Neural cell (in vitro differentiated cells): ENCODE results near the gene PANK2. TPM values are rescaled to one million over a fixed set of nuclear protein-coding genes. Genes with fewer than 3 reads are reported as not detected.
"Not testable (repeated sequence)": the region's sequence is repeated elsewhere in the genome, so short reads cannot be mapped to it uniquely, and the experiment has no call there.

ENCODE experiments used
- H2AFZ ChIP-seq: fragments of 200-600, 300-800 bp; sonication (generic), shearing (Covaris generic); 2 replicates; pipeline ENCODE4 v1.6.0; 2014; ENCODE audit warnings: low read depth, mild to moderate bottlenecking, antibody characterized with exemption, low read length, moderate library complexity
- H3F3A ChIP-seq: fragments of 200-600 bp; shearing (Covaris generic); 2 replicates; pipeline ENCODE4 v1.6.1; 2016; ENCODE audit warnings: mild to moderate bottlenecking, moderate library complexity, mixed read lengths, antibody characterized with exemption, low read length; ENCODE audit not compliant: insufficient read depth, poor library complexity, severe bottlenecking
- H3K27ac ChIP-seq: fragments of 200-600, 300-800 bp; sonication (generic), shearing (Covaris generic); 2 replicates; pipeline ENCODE4 v1.5.1; 2014; ENCODE audit warnings: mild to moderate bottlenecking, low read length, moderate library complexity
- H3K27me3 ChIP-seq: fragments of 300-800, 200-600 bp; sonication (generic), shearing (Covaris generic); 2 replicates; pipeline ENCODE4 v1.6.0; 2014; ENCODE audit warnings: mild to moderate bottlenecking, low read depth, low read length, moderate library complexity; ENCODE audit not compliant: insufficient read depth
- H3K36me3 ChIP-seq: fragments of 300-800, 200-600 bp; sonication (generic), shearing (Covaris generic); 2 replicates; pipeline ENCODE4 v1.5.1; 2014; ENCODE audit warnings: mild to moderate bottlenecking, antibody characterized with exemption, low read length, moderate library complexity; ENCODE audit not compliant: insufficient read depth
- H3K4me2 ChIP-seq: fragments of 300-800, 200-600 bp; sonication (generic), shearing (Covaris generic); 2 replicates; pipeline ENCODE4 v1.6.0; 2014; ENCODE audit warnings: mild to moderate bottlenecking, low read length
- H3K4me3 ChIP-seq: fragments of 300-800, 200-600 bp; sonication (generic), shearing (Covaris generic); 2 replicates; pipeline ENCODE4 v1.5.1; 2014; ENCODE audit warnings: mild to moderate bottlenecking, low read length, moderate library complexity
- H3K79me2 ChIP-seq: fragments of 200-600 bp; shearing (Covaris generic); replicated peaks from 2 replicates; pipeline ENCODE4 v1.6.0; 2014; ENCODE audit warnings: mild to moderate bottlenecking, low read length, moderate library complexity; ENCODE audit not compliant: insufficient read depth
- H3K9ac ChIP-seq: fragments of 300-800, 200-600 bp; sonication (generic), shearing (Covaris generic); 2 replicates; pipeline ENCODE4 v1.6.1; 2016; ENCODE audit warnings: mild to moderate bottlenecking, low read length, mixed read lengths
- H3K9me2 ChIP-seq: fragments of 200-600 bp; shearing (Covaris generic); 2 replicates; pipeline ENCODE4 v1.6.1; 2016; ENCODE audit warnings: mild to moderate bottlenecking, low read length, mixed read lengths; ENCODE audit not compliant: insufficient read depth
- H3K9me3 ChIP-seq: fragments of 200-600, 300-800 bp; sonication (generic), shearing (Covaris generic); 2 replicates; pipeline ENCODE4 v1.6.1; 2016; ENCODE audit warnings: mild to moderate bottlenecking, mixed run types, low read length, moderate library complexity, mixed read lengths
- H4K20me1 ChIP-seq: fragments of 200-600 bp; shearing (Covaris generic); 2 replicates; pipeline ENCODE4 v1.6.1; 2016; ENCODE audit warnings: mild to moderate bottlenecking, mixed run types; ENCODE audit not compliant: insufficient read depth
- EP300 ChIP-seq: fragments of 450-650 bp; conservative IDR thresholded peaks from 2 replicates; pipeline ENCODE4 v1.6.1; 2014; ENCODE audit warnings: antibody characterized with exemption, mild to moderate bottlenecking, moderate library complexity; ENCODE audit not compliant: poor library complexity, severe bottlenecking
- EZH2 ChIP-seq: fragments of 200-600, 300-800 bp; shearing (Covaris generic), sonication (generic); IDR thresholded peaks from 2 replicates; pipeline ENCODE4 v1.6.1; 2014; ENCODE audit warnings: antibody characterized with exemption, low read length, borderline replicate concordance, mild to moderate bottlenecking; ENCODE audit not compliant: insufficient read depth, poor library complexity, severe bottlenecking
- MXI1 ChIP-seq: fragments of 450-650 bp; conservative IDR thresholded peaks from 2 replicates; pipeline ENCODE4 v1.6.1; 2014; ENCODE audit warnings: antibody characterized with exemption, mild to moderate bottlenecking; ENCODE audit not compliant: poor library complexity, severe bottlenecking
- POLR2AphosphoS5 ChIP-seq: IDR thresholded peaks from 2 replicates; pipeline ENCODE4 v1.6.1; 2012
- RAD21 ChIP-seq: fragments of 450-650 bp; conservative IDR thresholded peaks from 2 replicates; pipeline ENCODE4 v1.6.1; 2014; ENCODE audit warnings: antibody characterized with exemption, mild to moderate bottlenecking, moderate library complexity
- SMC3 ChIP-seq: fragments of 450-650 bp; conservative IDR thresholded peaks from 2 replicates; pipeline ENCODE4 v1.6.1; 2014; ENCODE audit warnings: antibody characterized with exemption, mild to moderate bottlenecking, moderate library complexity; ENCODE audit not compliant: poor library complexity
- TAF1 ChIP-seq: IDR thresholded peaks from 2 replicates; pipeline ENCODE4 v1.6.1; 2012; ENCODE audit warnings: low read depth
- polyA minus RNA-seq: library from RNA; depleted of rRNA, polyadenylated mRNA; stranded (reverse); fragments of >200 nt; gene quantifications from 2 replicates; pipeline ENCODE4 v1.2.3, GENCODE V29; 2014
- polyA plus RNA-seq: library from polyadenylated mRNA; depleted of rRNA; stranded (reverse); fragments of >200 nt; gene quantifications from 2 replicates; pipeline ENCODE4 v1.2.3, GENCODE V29; 2014
- TF ChIP-seq, protein P1 (sequence below): IDR thresholded peaks from 2 replicates; pipeline ENCODE4 v1.6.1; 2012; ENCODE audit warnings: borderline replicate concordance
- TF ChIP-seq, protein P2 (sequence below): fragments of 450-650 bp; IDR thresholded peaks from 2 replicates; pipeline ENCODE4 v1.5.1; 2014; ENCODE audit warnings: antibody characterized with exemption, mild to moderate bottlenecking, moderate library complexity; ENCODE audit not compliant: poor library complexity, severe bottlenecking

Gene PANK2
- 41.7 and 53.0 TPM in 2 replicates for polyA plus RNA-seq
- 69.9 and 76.1 TPM in 2 replicates for polyA minus RNA-seq

DNA sequence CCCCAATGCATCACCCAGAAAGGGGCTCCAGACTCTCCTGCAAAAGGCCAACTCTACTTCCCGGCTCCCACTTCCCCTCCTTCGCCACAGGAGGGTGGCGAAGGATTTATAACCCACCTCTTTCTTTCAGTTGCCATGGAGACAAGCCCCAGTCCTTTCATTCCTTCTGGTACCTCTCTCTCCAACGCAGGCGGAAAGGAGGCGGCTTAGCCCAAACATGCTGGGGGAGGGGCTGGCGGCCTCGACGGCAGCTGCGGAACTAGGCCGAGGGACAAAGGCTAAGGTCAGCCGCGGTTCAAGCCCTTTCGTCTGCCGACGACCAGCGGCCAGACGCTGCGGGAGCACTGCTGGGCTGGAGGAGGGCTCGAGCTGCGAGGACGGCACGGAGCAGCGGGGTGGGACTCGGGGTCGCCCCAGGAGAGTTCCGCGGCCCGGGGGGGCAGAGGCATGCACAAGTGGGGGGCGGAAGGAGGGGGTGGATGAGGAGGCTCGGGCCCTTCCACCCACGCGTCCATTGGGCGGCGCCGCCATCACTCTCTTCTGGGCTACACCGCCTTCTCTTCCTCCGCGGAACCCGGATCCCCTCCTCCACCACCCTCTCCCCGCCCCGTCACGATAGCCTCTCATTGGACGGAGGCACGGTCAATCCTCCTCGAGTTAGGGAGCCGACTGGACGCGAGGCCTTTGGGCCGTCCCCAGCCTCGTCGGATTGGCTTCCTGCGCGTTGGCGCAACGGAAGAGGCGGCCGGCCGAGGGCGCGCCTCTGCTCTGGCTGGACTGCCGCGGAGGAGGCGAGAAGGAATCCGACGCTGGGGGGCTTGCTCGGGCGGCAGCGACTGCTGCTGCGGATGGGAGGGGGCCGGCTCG is at the start of gene PANK2:
PANK2 (plus strand) TSS at position 766 of the 867 bp plus-strand sequence.
- TF ChIP-seq EZH2 (no peak), SMC3 (peak; percentile 74), RAD21 (peak; percentile 75), EP300 (peak; percentile 71), MXI1 (peak; percentile 73), POLR2AphosphoS5 (peak; percentile 91), TAF1 (peak; percentile 77)
- TF ChIP-seq, protein P1, sequence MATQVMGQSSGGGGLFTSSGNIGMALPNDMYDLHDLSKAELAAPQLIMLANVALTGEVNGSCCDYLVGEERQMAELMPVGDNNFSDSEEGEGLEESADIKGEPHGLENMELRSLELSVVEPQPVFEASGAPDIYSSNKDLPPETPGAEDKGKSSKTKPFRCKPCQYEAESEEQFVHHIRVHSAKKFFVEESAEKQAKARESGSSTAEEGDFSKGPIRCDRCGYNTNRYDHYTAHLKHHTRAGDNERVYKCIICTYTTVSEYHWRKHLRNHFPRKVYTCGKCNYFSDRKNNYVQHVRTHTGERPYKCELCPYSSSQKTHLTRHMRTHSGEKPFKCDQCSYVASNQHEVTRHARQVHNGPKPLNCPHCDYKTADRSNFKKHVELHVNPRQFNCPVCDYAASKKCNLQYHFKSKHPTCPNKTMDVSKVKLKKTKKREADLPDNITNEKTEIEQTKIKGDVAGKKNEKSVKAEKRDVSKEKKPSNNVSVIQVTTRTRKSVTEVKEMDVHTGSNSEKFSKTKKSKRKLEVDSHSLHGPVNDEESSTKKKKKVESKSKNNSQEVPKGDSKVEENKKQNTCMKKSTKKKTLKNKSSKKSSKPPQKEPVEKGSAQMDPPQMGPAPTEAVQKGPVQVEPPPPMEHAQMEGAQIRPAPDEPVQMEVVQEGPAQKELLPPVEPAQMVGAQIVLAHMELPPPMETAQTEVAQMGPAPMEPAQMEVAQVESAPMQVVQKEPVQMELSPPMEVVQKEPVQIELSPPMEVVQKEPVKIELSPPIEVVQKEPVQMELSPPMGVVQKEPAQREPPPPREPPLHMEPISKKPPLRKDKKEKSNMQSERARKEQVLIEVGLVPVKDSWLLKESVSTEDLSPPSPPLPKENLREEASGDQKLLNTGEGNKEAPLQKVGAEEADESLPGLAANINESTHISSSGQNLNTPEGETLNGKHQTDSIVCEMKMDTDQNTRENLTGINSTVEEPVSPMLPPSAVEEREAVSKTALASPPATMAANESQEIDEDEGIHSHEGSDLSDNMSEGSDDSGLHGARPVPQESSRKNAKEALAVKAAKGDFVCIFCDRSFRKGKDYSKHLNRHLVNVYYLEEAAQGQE = peak; percentile 85
- TF ChIP-seq, protein P2, sequence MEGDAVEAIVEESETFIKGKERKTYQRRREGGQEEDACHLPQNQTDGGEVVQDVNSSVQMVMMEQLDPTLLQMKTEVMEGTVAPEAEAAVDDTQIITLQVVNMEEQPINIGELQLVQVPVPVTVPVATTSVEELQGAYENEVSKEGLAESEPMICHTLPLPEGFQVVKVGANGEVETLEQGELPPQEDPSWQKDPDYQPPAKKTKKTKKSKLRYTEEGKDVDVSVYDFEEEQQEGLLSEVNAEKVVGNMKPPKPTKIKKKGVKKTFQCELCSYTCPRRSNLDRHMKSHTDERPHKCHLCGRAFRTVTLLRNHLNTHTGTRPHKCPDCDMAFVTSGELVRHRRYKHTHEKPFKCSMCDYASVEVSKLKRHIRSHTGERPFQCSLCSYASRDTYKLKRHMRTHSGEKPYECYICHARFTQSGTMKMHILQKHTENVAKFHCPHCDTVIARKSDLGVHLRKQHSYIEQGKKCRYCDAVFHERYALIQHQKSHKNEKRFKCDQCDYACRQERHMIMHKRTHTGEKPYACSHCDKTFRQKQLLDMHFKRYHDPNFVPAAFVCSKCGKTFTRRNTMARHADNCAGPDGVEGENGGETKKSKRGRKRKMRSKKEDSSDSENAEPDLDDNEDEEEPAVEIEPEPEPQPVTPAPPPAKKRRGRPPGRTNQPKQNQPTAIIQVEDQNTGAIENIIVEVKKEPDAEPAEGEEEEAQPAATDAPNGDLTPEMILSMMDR = peak; percentile 71
- Histone ChIP-seq H3K27ac (peak within 1 kb of the TSS; percentile 100), H3K36me3 (no peaks in the 10 kb centered on the region), H3K9ac (peak within 1 kb of the TSS; percentile 100), H3K4me3 (peak within 1 kb of the TSS; percentile 98), H3K4me2 (peak within 1 kb of the TSS; percentile 97), H3K79me2 (peaks cover 64% of the 10 kb centered on the region), H3F3A (no peaks in the 10 kb centered on the region), H2AFZ (peak within 1 kb of the TSS; percentile 77), H3K9me3 (no peaks in the 10 kb centered on the region), H4K20me1 (peaks cover 3% of the 10 kb centered on the region), H3K27me3 (no peaks in the 10 kb centered on the region), H3K9me2 (no peaks in the 10 kb centered on the region)

DNA sequence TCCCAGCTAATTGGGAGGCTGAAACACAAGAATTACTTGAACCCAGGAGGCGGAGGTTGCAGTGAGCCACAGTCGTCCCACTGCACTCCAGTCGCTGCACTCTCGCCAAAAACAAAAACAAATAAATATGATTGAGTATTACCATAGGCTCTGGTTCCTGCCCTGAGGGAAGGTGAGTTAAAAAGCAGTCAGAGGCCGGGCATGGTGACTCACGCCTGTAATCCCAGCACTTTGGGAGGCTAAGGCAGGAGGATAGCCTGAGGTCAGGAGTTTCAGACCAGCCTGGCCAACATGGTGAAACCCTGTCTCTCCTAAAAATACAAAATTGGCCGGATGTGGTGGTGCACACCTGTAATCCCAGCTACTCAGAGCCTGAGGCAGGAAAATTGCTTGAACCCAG is 49.0 kb upstream of the PANK2 start:
- H3K36me3 ChIP-seq, H3K9me3 ChIP-seq, H3K27ac ChIP-seq, H3K4me2 ChIP-seq, H3K27me3 ChIP-seq, H3K9ac ChIP-seq, H4K20me1 ChIP-seq, H3K4me3 ChIP-seq, H3K79me2 ChIP-seq, H3K9me2 ChIP-seq, H2AFZ ChIP-seq, H3F3A ChIP-seq: not testable (repeated sequence)
